Calu3 (cell line): Measurements from ENCODE around the gene PWWP2B. TPM values are rescaled to one million over a fixed set of nuclear protein-coding genes. Genes with fewer than 3 reads are reported as not detected.

Experiments
- Bru-seq: library from RNA; stranded (reverse); fragments of 400-500 nt; gene quantifications from one replicate; lab custom pipeline; 2021; lab: Mats Ljungman, UMichigan
- BruChase-seq, 2 experiments: library from RNA; stranded (reverse); fragments of 400-500 nt; gene quantifications; one replicate each; lab custom pipeline; 2021; lab: Mats Ljungman, UMichigan
- BruUV-seq: library from RNA; stranded (reverse); fragments of 400-500 nt; replicated peaks from 2 replicates; lab custom pipeline; 2021; lab: Mats Ljungman, UMichigan
- CTCF ChIA-PET: fragments of 300-600 bp; sonication (Branson Sonifier 250); formaldehyde crosslinking; loops from one replicate; lab custom pipeline; 2022; ENCODE audit warnings: antibody characterized with exemption; lab: Charles Lee
- DNase-seq: peaks from one replicate; pipeline ENCODE4 v3.0.0; 2022
- H3K27ac Mint-ChIP-seq: one replicate; pipeline ENCODE4 v1.8.0; 2022; ENCODE audit warnings: mixed read lengths; ENCODE audit not compliant: unreplicated experiment
- H3K27me3 Mint-ChIP-seq: one replicate; pipeline ENCODE4 v1.8.0; 2022; ENCODE audit warnings: mixed read lengths; ENCODE audit not compliant: unreplicated experiment
- H3K36me3 Mint-ChIP-seq: one replicate; pipeline ENCODE4 v1.8.0; 2022; ENCODE audit warnings: mild to moderate bottlenecking, moderate library complexity, mixed read lengths; ENCODE audit not compliant: insufficient read depth, unreplicated experiment
- H3K4me1 Mint-ChIP-seq: one replicate; pipeline ENCODE4 v1.8.0; 2022; ENCODE audit warnings: mild to moderate bottlenecking, low read depth, mixed read lengths; ENCODE audit not compliant: unreplicated experiment
- H3K4me3 Mint-ChIP-seq: one replicate; pipeline ENCODE4 v1.8.0; 2022; ENCODE audit warnings: mild to moderate bottlenecking, low read depth, moderate library complexity, mixed read lengths; ENCODE audit not compliant: unreplicated experiment
- H3K9me3 Mint-ChIP-seq: one replicate; pipeline ENCODE4 v1.8.0; 2022; ENCODE audit warnings: low read depth, mixed read lengths; ENCODE audit not compliant: unreplicated experiment
- intact Hi-C: fragments of 100-400 bp; cut with micrococcal nuclease; formaldehyde crosslinking; loops from one replicate; pipeline ENCODE4 v1.10.0; 2022; ENCODE audit not compliant: unreplicated experiment
- long read RNA-seq: library from polyadenylated mRNA; stranded (forward); transcript quantifications from one replicate; pipeline ENCODE4 v2.0.0, GENCODE V29; 2022
- total RNA-seq: library from RNA; stranded (reverse); gene quantifications from 2 replicates; pipeline ENCODE4 v1.2.3, GENCODE V29; 2022
- TF ChIP-seq, protein P1 (sequence below): fragments of 200-600 bp; IDR thresholded peaks from one replicate; pipeline ENCODE4 v1.8.0; 2022; ENCODE audit warnings: antibody characterized with exemption; ENCODE audit not compliant: unreplicated experiment

Gene PWWP2B
- total RNA-seq (12.9 and 15.8 TPM in 2 replicates), Bru-seq, nascent RNA (percentile 48 among the genes with signal in this experiment), BruChase-seq, experiment 1, labeled RNA remaining after a 6-hour chase (percentile 42 among the genes with signal in this experiment), BruChase-seq, experiment 2, labeled RNA remaining after a 2-hour chase (percentile 51 among the genes with signal in this experiment)
- long read RNA-seq, transcript PWWP2B-202 (3 exons, 2,013 nt): minor isoform, 6 of 26 reads
- long read RNA-seq, transcript PWWP2B-201 (3 exons, 2,651 nt): major isoform, 7 of 26 reads
- long read RNA-seq, partial matches to known transcripts: 2 of 26 reads
- long read RNA-seq, other reads (novel, unspliced or antisense): 11 of 26 reads

DNA sequence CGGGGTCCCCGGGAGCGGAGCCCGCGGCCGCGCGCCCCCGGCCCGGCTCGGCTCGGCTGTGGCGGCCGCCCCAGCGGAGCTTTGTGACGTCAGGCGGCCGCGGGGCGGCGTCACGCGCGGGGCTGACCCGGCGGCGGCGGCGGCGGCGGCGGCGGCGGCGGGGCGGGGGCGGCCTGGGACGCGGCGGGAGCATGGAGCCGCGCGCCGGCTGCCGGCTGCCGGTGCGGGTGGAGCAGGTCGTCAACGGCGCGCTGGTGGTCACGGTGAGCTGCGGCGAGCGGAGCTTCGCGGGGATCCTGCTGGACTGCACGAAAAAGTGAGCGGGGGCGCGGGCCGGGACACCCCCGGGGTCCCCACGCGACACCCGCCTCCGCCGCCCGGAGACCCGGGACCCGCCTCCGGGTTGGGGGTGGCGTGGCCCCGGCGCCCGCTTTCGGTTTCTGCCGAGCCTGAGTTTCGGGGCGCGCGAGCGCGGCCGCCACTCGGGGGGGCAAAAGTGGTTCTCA is at the start of gene PWWP2B:
PWWP2B (plus strand) TSS at position 165 of the 506 bp plus-strand sequence; CDS start at position 192, 27 bp downstream.
- peaks cover 10% of the 10 kb centered on the region for H3K36me3 Mint-ChIP-seq
- H3K27me3 Mint-ChIP-seq: no peaks in the 10 kb centered on the region
- H3K27ac Mint-ChIP-seq: peak within 1 kb of the TSS; percentile 63
- no TSS peak for BruUV-seq
- no peaks in the 10 kb centered on the region for H3K9me3 Mint-ChIP-seq
- peak; percentile 43 for DNase-seq
- peak within 1 kb of the TSS; percentile 77 for H3K4me3 Mint-ChIP-seq
- intact Hi-C loops: no loop called here
- H3K4me1 Mint-ChIP-seq: no peaks in the 10 kb centered on the region
- CTCF ChIA-PET: no interaction called here
- TF ChIP-seq, protein P1, sequence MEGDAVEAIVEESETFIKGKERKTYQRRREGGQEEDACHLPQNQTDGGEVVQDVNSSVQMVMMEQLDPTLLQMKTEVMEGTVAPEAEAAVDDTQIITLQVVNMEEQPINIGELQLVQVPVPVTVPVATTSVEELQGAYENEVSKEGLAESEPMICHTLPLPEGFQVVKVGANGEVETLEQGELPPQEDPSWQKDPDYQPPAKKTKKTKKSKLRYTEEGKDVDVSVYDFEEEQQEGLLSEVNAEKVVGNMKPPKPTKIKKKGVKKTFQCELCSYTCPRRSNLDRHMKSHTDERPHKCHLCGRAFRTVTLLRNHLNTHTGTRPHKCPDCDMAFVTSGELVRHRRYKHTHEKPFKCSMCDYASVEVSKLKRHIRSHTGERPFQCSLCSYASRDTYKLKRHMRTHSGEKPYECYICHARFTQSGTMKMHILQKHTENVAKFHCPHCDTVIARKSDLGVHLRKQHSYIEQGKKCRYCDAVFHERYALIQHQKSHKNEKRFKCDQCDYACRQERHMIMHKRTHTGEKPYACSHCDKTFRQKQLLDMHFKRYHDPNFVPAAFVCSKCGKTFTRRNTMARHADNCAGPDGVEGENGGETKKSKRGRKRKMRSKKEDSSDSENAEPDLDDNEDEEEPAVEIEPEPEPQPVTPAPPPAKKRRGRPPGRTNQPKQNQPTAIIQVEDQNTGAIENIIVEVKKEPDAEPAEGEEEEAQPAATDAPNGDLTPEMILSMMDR: no peak

DNA sequence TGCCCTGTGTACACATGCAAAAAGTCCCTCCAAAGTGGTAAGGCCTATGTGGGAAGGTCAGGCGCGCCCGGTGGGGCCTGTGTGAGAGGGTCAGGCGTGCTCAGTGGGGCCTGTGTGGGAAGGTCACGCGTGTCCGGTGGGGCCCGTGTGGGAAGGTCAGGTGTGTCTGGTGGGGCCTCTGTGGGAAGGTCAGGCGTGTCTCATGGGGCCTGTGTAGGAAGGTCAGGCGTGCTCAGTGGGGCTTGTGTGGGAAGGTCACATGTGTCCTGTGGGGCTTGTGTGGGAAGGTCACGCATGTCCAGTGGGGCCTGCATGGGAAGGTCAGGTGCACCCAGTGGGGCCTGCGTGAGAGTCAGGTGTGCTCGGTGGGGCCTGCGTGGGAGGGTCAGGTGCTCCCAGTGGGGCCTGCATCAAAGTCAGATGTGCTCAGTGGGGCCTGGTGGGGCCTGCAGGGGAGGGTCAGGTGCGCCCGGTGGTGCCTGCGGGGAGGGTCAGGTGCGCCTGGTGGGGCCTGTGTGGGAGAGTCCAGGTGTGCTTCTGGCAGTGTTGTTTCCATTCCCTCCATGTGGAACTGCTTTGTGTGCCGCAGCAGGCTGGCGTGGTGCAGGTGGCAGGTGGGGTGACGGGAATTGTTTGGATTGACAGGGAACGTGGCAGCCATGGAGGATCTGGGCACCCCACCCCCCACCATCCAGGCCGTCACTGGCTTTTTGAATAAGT is 49.6 kb upstream of the PWWP2B start:
- CTCF ChIA-PET: no interaction called here

DNA sequence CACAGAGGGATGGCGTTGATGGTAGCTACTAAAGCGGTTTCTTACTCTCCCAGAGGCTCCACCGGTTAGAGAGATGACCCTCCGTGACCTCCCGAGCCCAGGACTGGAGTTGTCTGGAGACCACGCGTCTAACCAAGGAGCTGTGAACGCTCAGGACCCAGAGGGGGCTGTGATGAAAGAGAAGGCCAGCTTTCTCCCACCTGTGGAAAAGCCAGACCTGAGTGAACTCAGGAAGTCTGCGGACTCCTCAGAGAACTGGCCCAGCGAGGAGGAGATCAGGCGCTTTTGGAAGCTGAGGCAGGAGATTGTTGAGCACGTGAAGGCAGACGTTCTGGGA is 49.1 kb upstream of the PWWP2B start:
- CTCF ChIA-PET: interaction anchor here (0.5 kb wide), 1 partner anchor 18 kb away, joined by 5 read pairs; no protein-coding TSS in a partner anchor
- no TSS peak for BruUV-seq
- intact Hi-C loops: no loop called here
- DNase-seq: no peak
- no peak overlapping the region for H3K27ac Mint-ChIP-seq
- TF ChIP-seq, protein P1: no peak
- H3K4me1 Mint-ChIP-seq: no peaks in the 10 kb centered on the region
- no peaks in the 10 kb centered on the region for H3K27me3 Mint-ChIP-seq
- no peaks in the 10 kb centered on the region for H3K9me3 Mint-ChIP-seq
- no peak overlapping the region for H3K4me3 Mint-ChIP-seq
- peaks cover 10% of the 10 kb centered on the region for H3K36me3 Mint-ChIP-seq

More for the DNA sequence above, 49.6 kb upstream of the PWWP2B start:
- DNase-seq: no peak
- Mint-ChIP-seq H3K27ac (no peak overlapping the region), H3K4me1 (no peaks in the 10 kb centered on the region), H3K36me3 (peaks cover 10% of the 10 kb centered on the region), H3K4me3 (no peak overlapping the region), H3K9me3 (no peaks in the 10 kb centered on the region), H3K27me3 (no peaks in the 10 kb centered on the region)
- TF ChIP-seq, protein P1: no peak
- intact Hi-C loops: no loop called here
- BruUV-seq: no TSS peak

DNA sequence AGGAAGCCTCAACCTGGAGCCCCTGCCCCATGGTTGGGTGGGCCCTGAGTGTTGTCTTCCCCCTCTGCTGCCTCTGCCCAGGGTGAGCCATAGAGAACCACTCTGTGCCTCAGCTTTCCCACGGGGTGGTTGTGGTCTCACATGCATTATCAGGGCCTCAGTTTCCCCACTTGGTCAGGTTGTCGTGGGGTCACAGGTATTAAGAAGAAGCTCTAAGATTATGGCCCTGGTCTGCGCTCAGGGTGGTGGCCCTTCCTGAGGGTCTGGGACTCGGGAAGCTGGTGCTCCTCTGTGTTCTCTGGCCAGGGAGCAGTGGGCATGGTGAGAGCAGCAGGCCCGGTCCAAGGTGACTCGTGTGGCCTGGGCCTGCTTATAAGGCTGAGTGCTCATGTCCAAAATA is 47.2 kb upstream of the PWWP2B start:
- Mint-ChIP-seq H3K36me3 (peaks cover 15% of the 10 kb centered on the region), H3K4me1 (no peaks in the 10 kb centered on the region), H3K27ac (no peak overlapping the region), H3K27me3 (no peaks in the 10 kb centered on the region), H3K9me3 (no peaks in the 10 kb centered on the region), H3K4me3 (no peak overlapping the region)
- TF ChIP-seq, protein P1: no peak
- intact Hi-C loops: no loop called here
- no TSS peak for BruUV-seq
- CTCF ChIA-PET: no interaction called here
- DNase-seq: no peak
